Neural cell (in vitro differentiated cells): Measurements from ENCODE around the gene NUB1. TPM values are rescaled to one million over a fixed set of nuclear protein-coding genes. Genes with fewer than 3 reads are reported as not detected.

Experiments
- H2AFZ ChIP-seq: fragments of 200-600, 300-800 bp; sonication (generic), shearing (Covaris generic); 2 replicates; pipeline ENCODE4 v1.6.0; 2014; ENCODE audit warnings: low read depth, mild to moderate bottlenecking, antibody characterized with exemption, low read length, moderate library complexity
- H3F3A ChIP-seq: fragments of 200-600 bp; shearing (Covaris generic); 2 replicates; pipeline ENCODE4 v1.6.1; 2016; ENCODE audit warnings: mild to moderate bottlenecking, moderate library complexity, mixed read lengths, antibody characterized with exemption, low read length; ENCODE audit not compliant: insufficient read depth, poor library complexity, severe bottlenecking
- H3K27ac ChIP-seq: fragments of 200-600, 300-800 bp; sonication (generic), shearing (Covaris generic); 2 replicates; pipeline ENCODE4 v1.5.1; 2014; ENCODE audit warnings: mild to moderate bottlenecking, low read length, moderate library complexity
- H3K27me3 ChIP-seq: fragments of 300-800, 200-600 bp; sonication (generic), shearing (Covaris generic); 2 replicates; pipeline ENCODE4 v1.6.0; 2014; ENCODE audit warnings: mild to moderate bottlenecking, low read depth, low read length, moderate library complexity; ENCODE audit not compliant: insufficient read depth
- H3K36me3 ChIP-seq: fragments of 300-800, 200-600 bp; sonication (generic), shearing (Covaris generic); 2 replicates; pipeline ENCODE4 v1.5.1; 2014; ENCODE audit warnings: mild to moderate bottlenecking, antibody characterized with exemption, low read length, moderate library complexity; ENCODE audit not compliant: insufficient read depth
- H3K4me2 ChIP-seq: fragments of 300-800, 200-600 bp; sonication (generic), shearing (Covaris generic); 2 replicates; pipeline ENCODE4 v1.6.0; 2014; ENCODE audit warnings: mild to moderate bottlenecking, low read length
- H3K4me3 ChIP-seq: fragments of 300-800, 200-600 bp; sonication (generic), shearing (Covaris generic); 2 replicates; pipeline ENCODE4 v1.5.1; 2014; ENCODE audit warnings: mild to moderate bottlenecking, low read length, moderate library complexity
- H3K79me2 ChIP-seq: fragments of 200-600 bp; shearing (Covaris generic); replicated peaks from 2 replicates; pipeline ENCODE4 v1.6.0; 2014; ENCODE audit warnings: mild to moderate bottlenecking, low read length, moderate library complexity; ENCODE audit not compliant: insufficient read depth
- H3K9ac ChIP-seq: fragments of 300-800, 200-600 bp; sonication (generic), shearing (Covaris generic); 2 replicates; pipeline ENCODE4 v1.6.1; 2016; ENCODE audit warnings: mild to moderate bottlenecking, low read length, mixed read lengths
- H3K9me2 ChIP-seq: fragments of 200-600 bp; shearing (Covaris generic); 2 replicates; pipeline ENCODE4 v1.6.1; 2016; ENCODE audit warnings: mild to moderate bottlenecking, low read length, mixed read lengths; ENCODE audit not compliant: insufficient read depth
- H3K9me3 ChIP-seq: fragments of 200-600, 300-800 bp; sonication (generic), shearing (Covaris generic); 2 replicates; pipeline ENCODE4 v1.6.1; 2016; ENCODE audit warnings: mild to moderate bottlenecking, mixed run types, low read length, moderate library complexity, mixed read lengths
- H4K20me1 ChIP-seq: fragments of 200-600 bp; shearing (Covaris generic); 2 replicates; pipeline ENCODE4 v1.6.1; 2016; ENCODE audit warnings: mild to moderate bottlenecking, mixed run types; ENCODE audit not compliant: insufficient read depth
- CTCF ChIP-seq: fragments of 450-650 bp; IDR thresholded peaks from 2 replicates; pipeline ENCODE4 v1.5.1; 2014; ENCODE audit warnings: antibody characterized with exemption, mild to moderate bottlenecking, moderate library complexity; ENCODE audit not compliant: poor library complexity, severe bottlenecking
- EP300 ChIP-seq: fragments of 450-650 bp; conservative IDR thresholded peaks from 2 replicates; pipeline ENCODE4 v1.6.1; 2014; ENCODE audit warnings: antibody characterized with exemption, mild to moderate bottlenecking, moderate library complexity; ENCODE audit not compliant: poor library complexity, severe bottlenecking
- EZH2 ChIP-seq: fragments of 200-600, 300-800 bp; shearing (Covaris generic), sonication (generic); IDR thresholded peaks from 2 replicates; pipeline ENCODE4 v1.6.1; 2014; ENCODE audit warnings: antibody characterized with exemption, low read length, borderline replicate concordance, mild to moderate bottlenecking; ENCODE audit not compliant: insufficient read depth, poor library complexity, severe bottlenecking
- MXI1 ChIP-seq: fragments of 450-650 bp; conservative IDR thresholded peaks from 2 replicates; pipeline ENCODE4 v1.6.1; 2014; ENCODE audit warnings: antibody characterized with exemption, mild to moderate bottlenecking; ENCODE audit not compliant: poor library complexity, severe bottlenecking
- POLR2AphosphoS5 ChIP-seq: IDR thresholded peaks from 2 replicates; pipeline ENCODE4 v1.6.1; 2012
- RAD21 ChIP-seq: fragments of 450-650 bp; conservative IDR thresholded peaks from 2 replicates; pipeline ENCODE4 v1.6.1; 2014; ENCODE audit warnings: antibody characterized with exemption, mild to moderate bottlenecking, moderate library complexity
- SMC3 ChIP-seq: fragments of 450-650 bp; conservative IDR thresholded peaks from 2 replicates; pipeline ENCODE4 v1.6.1; 2014; ENCODE audit warnings: antibody characterized with exemption, mild to moderate bottlenecking, moderate library complexity; ENCODE audit not compliant: poor library complexity
- TAF1 ChIP-seq: IDR thresholded peaks from 2 replicates; pipeline ENCODE4 v1.6.1; 2012; ENCODE audit warnings: low read depth
- polyA plus RNA-seq: library from polyadenylated mRNA; depleted of rRNA; stranded (reverse); fragments of >200 nt; gene quantifications from 2 replicates; pipeline ENCODE4 v1.2.3, GENCODE V29; 2014
- TF ChIP-seq, protein P1 (sequence below): IDR thresholded peaks from 2 replicates; pipeline ENCODE4 v1.6.1; 2012; ENCODE audit warnings: borderline replicate concordance

Gene NUB1
- polyA plus RNA-seq, 1 donor from 2014 or later, result 48.4 TPM

GRCh38 chr7:151389768-151390597, 48.4 kb downstream of the NUB1 start:
- H3K79me2 ChIP-seq, result no peaks in the 10 kb centered on the region
- H3K4me2 ChIP-seq, result no peak overlapping the region
- no peak overlapping the region for H3K9ac ChIP-seq
- H3K27ac ChIP-seq, result no peak overlapping the region
- H3K4me3 ChIP-seq, result no peak overlapping the region
- H2AFZ ChIP-seq, result no peak overlapping the region
- no peaks in the 10 kb centered on the region for H3F3A ChIP-seq
- no peaks in the 10 kb centered on the region for H4K20me1 ChIP-seq
- no peaks in the 10 kb centered on the region for H3K27me3 ChIP-seq
- H3K9me3 ChIP-seq, result no peaks in the 10 kb centered on the region
- no peaks in the 10 kb centered on the region for H3K36me3 ChIP-seq
- TF ChIP-seq RAD21, result no peak
- TF ChIP-seq TAF1, result no peak
- TF ChIP-seq EZH2, result no peak
- no peak for TF ChIP-seq CTCF
- TF ChIP-seq EP300, result no peak
- TF ChIP-seq MXI1, result no peak
- TF ChIP-seq, protein P1, sequence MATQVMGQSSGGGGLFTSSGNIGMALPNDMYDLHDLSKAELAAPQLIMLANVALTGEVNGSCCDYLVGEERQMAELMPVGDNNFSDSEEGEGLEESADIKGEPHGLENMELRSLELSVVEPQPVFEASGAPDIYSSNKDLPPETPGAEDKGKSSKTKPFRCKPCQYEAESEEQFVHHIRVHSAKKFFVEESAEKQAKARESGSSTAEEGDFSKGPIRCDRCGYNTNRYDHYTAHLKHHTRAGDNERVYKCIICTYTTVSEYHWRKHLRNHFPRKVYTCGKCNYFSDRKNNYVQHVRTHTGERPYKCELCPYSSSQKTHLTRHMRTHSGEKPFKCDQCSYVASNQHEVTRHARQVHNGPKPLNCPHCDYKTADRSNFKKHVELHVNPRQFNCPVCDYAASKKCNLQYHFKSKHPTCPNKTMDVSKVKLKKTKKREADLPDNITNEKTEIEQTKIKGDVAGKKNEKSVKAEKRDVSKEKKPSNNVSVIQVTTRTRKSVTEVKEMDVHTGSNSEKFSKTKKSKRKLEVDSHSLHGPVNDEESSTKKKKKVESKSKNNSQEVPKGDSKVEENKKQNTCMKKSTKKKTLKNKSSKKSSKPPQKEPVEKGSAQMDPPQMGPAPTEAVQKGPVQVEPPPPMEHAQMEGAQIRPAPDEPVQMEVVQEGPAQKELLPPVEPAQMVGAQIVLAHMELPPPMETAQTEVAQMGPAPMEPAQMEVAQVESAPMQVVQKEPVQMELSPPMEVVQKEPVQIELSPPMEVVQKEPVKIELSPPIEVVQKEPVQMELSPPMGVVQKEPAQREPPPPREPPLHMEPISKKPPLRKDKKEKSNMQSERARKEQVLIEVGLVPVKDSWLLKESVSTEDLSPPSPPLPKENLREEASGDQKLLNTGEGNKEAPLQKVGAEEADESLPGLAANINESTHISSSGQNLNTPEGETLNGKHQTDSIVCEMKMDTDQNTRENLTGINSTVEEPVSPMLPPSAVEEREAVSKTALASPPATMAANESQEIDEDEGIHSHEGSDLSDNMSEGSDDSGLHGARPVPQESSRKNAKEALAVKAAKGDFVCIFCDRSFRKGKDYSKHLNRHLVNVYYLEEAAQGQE, result no peak
- TF ChIP-seq POLR2AphosphoS5, result no peak
- TF ChIP-seq SMC3, result no peak
- no peaks in the 10 kb centered on the region for H3K9me2 ChIP-seq

DNA sequence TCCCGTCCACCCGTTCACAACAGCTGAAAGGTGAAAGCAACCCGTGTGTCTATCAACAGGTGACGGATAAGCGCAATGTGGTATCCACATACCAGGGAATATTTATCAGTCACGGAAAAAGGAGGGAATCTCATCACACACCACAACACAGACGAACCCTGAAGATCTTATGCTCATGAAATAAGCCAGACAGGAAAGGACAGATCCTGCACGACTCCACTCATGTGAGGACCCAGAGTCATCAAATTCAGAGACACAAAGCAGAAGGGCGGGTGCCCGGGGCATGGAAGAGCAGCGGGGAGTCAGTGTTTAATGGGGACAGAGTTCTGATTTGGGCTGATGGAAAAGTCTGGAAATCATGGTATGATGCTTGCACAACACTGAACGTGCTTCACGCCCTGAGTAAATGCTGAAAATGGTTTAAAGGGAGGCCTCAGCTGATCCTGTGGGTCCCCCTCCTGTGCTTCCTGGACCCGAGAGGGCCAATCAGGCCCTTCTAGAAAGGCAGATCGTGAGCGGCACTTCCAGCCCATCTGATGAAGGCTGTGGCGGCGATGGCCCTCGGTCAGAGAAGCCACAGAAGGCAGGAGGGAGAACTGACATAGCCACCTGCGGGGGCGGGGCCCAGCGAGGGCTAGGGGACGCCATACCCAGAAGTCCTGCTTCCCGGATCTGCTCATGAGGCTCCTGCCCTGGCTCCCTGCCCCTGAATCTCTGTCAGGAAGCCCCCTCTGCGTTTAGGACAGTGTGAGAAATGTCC, 49.2 kb downstream of the NUB1 start:
- TF ChIP-seq, protein P1, result no peak
- no peak for TF ChIP-seq TAF1
- no peak for TF ChIP-seq MXI1
- TF ChIP-seq SMC3, result no peak
- TF ChIP-seq POLR2AphosphoS5, result no peak
- no peak for TF ChIP-seq EP300
- TF ChIP-seq CTCF, result no peak
- no peak for TF ChIP-seq RAD21
- no peak overlapping the region for H3K4me3 ChIP-seq
- H3K9me3 ChIP-seq, result no peaks in the 10 kb centered on the region
- no peak overlapping the region for H3K4me2 ChIP-seq
- no peaks in the 10 kb centered on the region for H3K9me2 ChIP-seq
- H3K9ac ChIP-seq, result no peak overlapping the region
- H3K79me2 ChIP-seq, result no peaks in the 10 kb centered on the region
- no peak overlapping the region for H3K27ac ChIP-seq
- no peaks in the 10 kb centered on the region for H3K36me3 ChIP-seq
- no peaks in the 10 kb centered on the region for H3F3A ChIP-seq
- H4K20me1 ChIP-seq, result no peaks in the 10 kb centered on the region
- H3K27me3 ChIP-seq, result no peaks in the 10 kb centered on the region
- no peak overlapping the region for H2AFZ ChIP-seq
